GM12878 (cell line): ENCODE data around the gene PLEKHA5.

Experiments
- CHD1 ChIP-seq: IDR thresholded peaks from 2 replicates; pipeline ENCODE4 v1.6.1; 2012; ENCODE audit warnings: low read depth, low read length, improper control_type of control experiment
- CTCF ChIP-seq, 3 experiments: IDR thresholded peaks in 2 of 3; conservative IDR thresholded peaks in 1 of 3; 2 replicates each; pipeline ENCODE4 v1.5.1; 2011; ENCODE audit warnings: low read depth in 3 of 3, low read length in 3 of 3, mild to moderate bottlenecking in 3 of 3, control low read depth in 2 of 3, moderate library complexity in 2 of 3, inconsistent platforms in 1 of 3, mixed read lengths in 1 of 3; ENCODE audit not compliant: control insufficient read depth in 2 of 3, insufficient read depth in 1 of 3; ENCODE audit errors: extremely low read depth in 1 of 3
- ESRRA ChIP-seq: IDR thresholded peaks from 2 replicates; pipeline ENCODE4 v1.6.1; 2012; ENCODE audit warnings: mild to moderate bottlenecking, low read length, improper control_type of control experiment
- FOS ChIP-seq: IDR thresholded peaks from 3 replicates; pipeline ENCODE4 v1.6.1; 2011; ENCODE audit warnings: borderline replicate concordance; ENCODE audit not compliant: insufficient read length; ENCODE audit errors: extremely low read depth
- SMC3 ChIP-seq: IDR thresholded peaks from 2 replicates; pipeline ENCODE4 v1.6.1; 2011; ENCODE audit warnings: low read length, improper control_type of control experiment, borderline replicate concordance
- SREBF1 ChIP-seq: IDR thresholded peaks from 2 replicates; pipeline ENCODE4 v1.6.1; 2012; ENCODE audit warnings: mild to moderate bottlenecking, low read length
- TF ChIP-seq, protein P1 (sequence below): IDR thresholded peaks from 2 replicates; pipeline ENCODE4 v1.6.1; 2012; ENCODE audit warnings: low read depth, low read length, improper control_type of control experiment

GRCh38 chr12:19375888-19376287 lies 246.4 kb downstream of the PLEKHA5 start:
- no peak for TF ChIP-seq SREBF1
- TF ChIP-seq CTCF (IDR thresholded peaks at IDR 0.05 in 2 of 3, conservative IDR thresholded peaks at IDR 0.05 in 1 of 3; ENCODE audit: control insufficient read depth in 2 of 3, extremely low read depth in 1 of 3, insufficient read depth in 1 of 3, low read depth in 3 of 3, low read length in 3 of 3) = no peak
- TF ChIP-seq, protein P1, sequence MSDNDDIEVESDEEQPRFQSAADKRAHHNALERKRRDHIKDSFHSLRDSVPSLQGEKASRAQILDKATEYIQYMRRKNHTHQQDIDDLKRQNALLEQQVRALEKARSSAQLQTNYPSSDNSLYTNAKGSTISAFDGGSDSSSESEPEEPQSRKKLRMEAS = no peak
- TF ChIP-seq FOS = no peak
- TF ChIP-seq SMC3 = no peak
- TF ChIP-seq ESRRA = no peak
- TF ChIP-seq CHD1 = no peak
